Mammary epithelial cell (primary cell): ENCODE results near the gene CBY2.

Experiments used
- EZH2 ChIP-seq: IDR thresholded peaks from 2 replicates; pipeline ENCODE4 v1.6.1; 2012; ENCODE audit warnings: low read length, inconsistent platforms, borderline replicate concordance
- TF ChIP-seq, protein P1 (sequence below), 2 donors: IDR thresholded peaks in 1 of 2; conservative IDR thresholded peaks in 1 of 2; 2 replicates each; pipeline ENCODE4 v1.5.1; 2011 to 2012; ENCODE audit warnings: inconsistent platforms in 2 of 2, low read length in 2 of 2, mild to moderate bottlenecking in 2 of 2, control low read depth in 1 of 2, low read depth in 1 of 2; ENCODE audit not compliant: insufficient read depth in 1 of 2; ENCODE audit errors: extremely low read depth in 1 of 2

GRCh38 chr13:45702088-45702487, at the start of gene CBY2:
- TF ChIP-seq, protein P1, sequence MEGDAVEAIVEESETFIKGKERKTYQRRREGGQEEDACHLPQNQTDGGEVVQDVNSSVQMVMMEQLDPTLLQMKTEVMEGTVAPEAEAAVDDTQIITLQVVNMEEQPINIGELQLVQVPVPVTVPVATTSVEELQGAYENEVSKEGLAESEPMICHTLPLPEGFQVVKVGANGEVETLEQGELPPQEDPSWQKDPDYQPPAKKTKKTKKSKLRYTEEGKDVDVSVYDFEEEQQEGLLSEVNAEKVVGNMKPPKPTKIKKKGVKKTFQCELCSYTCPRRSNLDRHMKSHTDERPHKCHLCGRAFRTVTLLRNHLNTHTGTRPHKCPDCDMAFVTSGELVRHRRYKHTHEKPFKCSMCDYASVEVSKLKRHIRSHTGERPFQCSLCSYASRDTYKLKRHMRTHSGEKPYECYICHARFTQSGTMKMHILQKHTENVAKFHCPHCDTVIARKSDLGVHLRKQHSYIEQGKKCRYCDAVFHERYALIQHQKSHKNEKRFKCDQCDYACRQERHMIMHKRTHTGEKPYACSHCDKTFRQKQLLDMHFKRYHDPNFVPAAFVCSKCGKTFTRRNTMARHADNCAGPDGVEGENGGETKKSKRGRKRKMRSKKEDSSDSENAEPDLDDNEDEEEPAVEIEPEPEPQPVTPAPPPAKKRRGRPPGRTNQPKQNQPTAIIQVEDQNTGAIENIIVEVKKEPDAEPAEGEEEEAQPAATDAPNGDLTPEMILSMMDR (conservative IDR thresholded peaks at IDR 0.05 in 1 of 2, IDR thresholded peaks at IDR 0.05 in 1 of 2; ENCODE audit: extremely low read depth in 1 of 2, insufficient read depth in 1 of 2, low read depth in 1 of 2, low read length in 2 of 2) = no peak
- TF ChIP-seq EZH2 = no peak
